SU-DHL-6 (cell line): ENCODE data around the gene CAV1.
A peak's percentile ranks its signal among the peaks of the same experiment; 100 is the strongest.

Experiments used
- H2AFZ ChIP-seq: fragments of 200-600 bp; sonication (generic); 2 replicates; pipeline ENCODE4 v1.6.1; 2014; ENCODE audit warnings: low read depth, mild to moderate bottlenecking, moderate library complexity, mixed read lengths, antibody characterized with exemption, low read length; ENCODE audit not compliant: severe bottlenecking
- H3F3A ChIP-seq: fragments of 200-600 bp; shearing (Covaris generic); 2 replicates; pipeline ENCODE4 v1.6.0; 2016; ENCODE audit warnings: antibody characterized with exemption, mild to moderate bottlenecking; ENCODE audit not compliant: insufficient read depth
- H3K27ac ChIP-seq: fragments of 200-600 bp; sonication (generic); 2 replicates; pipeline ENCODE4 v1.5.1; 2016; ENCODE audit warnings: low read depth, mild to moderate bottlenecking, low read length, moderate library complexity, mixed read lengths
- H3K27me3 ChIP-seq: fragments of 200-600 bp; sonication (generic), shearing (Covaris generic); 2 replicates; pipeline ENCODE4 v1.6.0; 2014; ENCODE audit warnings: mild to moderate bottlenecking, low read length
- H3K36me3 ChIP-seq: fragments of 200-600 bp; sonication (generic); 2 replicates; pipeline ENCODE4 v1.6.1; 2014; ENCODE audit warnings: mild to moderate bottlenecking, low read length, mixed read lengths
- H3K4me2 ChIP-seq: fragments of 300-600, 200-600 bp; shearing (Covaris generic), sonication (generic); 2 replicates; pipeline ENCODE4 v1.6.0; 2014; ENCODE audit warnings: low read length, low read depth, mild to moderate bottlenecking; ENCODE audit not compliant: poor library complexity, severe bottlenecking
- H3K4me3 ChIP-seq: fragments of 200-600 bp; sonication (generic); 2 replicates; pipeline ENCODE4 v1.5.1; 2014; ENCODE audit warnings: antibody characterized with exemption, low read length, mild to moderate bottlenecking, mixed read lengths; ENCODE audit not compliant: insufficient read depth, poor library complexity, severe bottlenecking
- H3K79me2 ChIP-seq: fragments of 200-600 bp; sonication (generic); 2 replicates; pipeline ENCODE4 v1.6.1; 2014; ENCODE audit warnings: mild to moderate bottlenecking, low read length, moderate library complexity; ENCODE audit not compliant: insufficient read depth
- H3K9ac ChIP-seq: fragments of 200-600 bp; sonication (generic); 2 replicates; pipeline ENCODE4 v1.7.0; 2014; ENCODE audit warnings: mild to moderate bottlenecking, low read length
- H3K9me2 ChIP-seq: fragments of 200-600 bp; sonication (generic); replicated peaks from 2 replicates; pipeline ENCODE4 v1.6.1; 2014; ENCODE audit warnings: low read length; ENCODE audit not compliant: insufficient read depth
- H3K9me3 ChIP-seq: fragments of 200-600 bp; sonication (generic); 2 replicates; pipeline ENCODE4 v1.6.1; 2014; ENCODE audit warnings: low read length, mixed read lengths; ENCODE audit not compliant: insufficient read depth
- H4K20me1 ChIP-seq: fragments of 200-600 bp; sonication (generic); 2 replicates; pipeline ENCODE4 v1.6.1; 2014; ENCODE audit warnings: low read depth, mild to moderate bottlenecking, antibody characterized with exemption, low read length, moderate library complexity, mixed read lengths
- EZH2phosphoT487 ChIP-seq: fragments of 200-600 bp; sonication (generic), shearing (Covaris generic); conservative IDR thresholded peaks from 2 replicates; pipeline ENCODE4 v1.6.1; 2018; ENCODE audit warnings: mild to moderate bottlenecking, antibody characterized with exemption, low read length, moderate library complexity, mixed read lengths
- TF ChIP-seq, protein P1 (sequence below): fragments of 200-600 bp; sonication (generic); IDR thresholded peaks from one replicate; pipeline ENCODE4 v1.5.1; 2017; ENCODE audit warnings: antibody characterized with exemption, mild to moderate bottlenecking, low read length, moderate library complexity; ENCODE audit not compliant: insufficient read depth, poor library complexity, severe bottlenecking

CAV1 gene, protein sequence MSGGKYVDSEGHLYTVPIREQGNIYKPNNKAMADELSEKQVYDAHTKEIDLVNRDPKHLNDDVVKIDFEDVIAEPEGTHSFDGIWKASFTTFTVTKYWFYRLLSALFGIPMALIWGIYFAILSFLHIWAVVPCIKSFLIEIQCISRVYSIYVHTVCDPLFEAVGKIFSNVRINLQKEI

DNA sequence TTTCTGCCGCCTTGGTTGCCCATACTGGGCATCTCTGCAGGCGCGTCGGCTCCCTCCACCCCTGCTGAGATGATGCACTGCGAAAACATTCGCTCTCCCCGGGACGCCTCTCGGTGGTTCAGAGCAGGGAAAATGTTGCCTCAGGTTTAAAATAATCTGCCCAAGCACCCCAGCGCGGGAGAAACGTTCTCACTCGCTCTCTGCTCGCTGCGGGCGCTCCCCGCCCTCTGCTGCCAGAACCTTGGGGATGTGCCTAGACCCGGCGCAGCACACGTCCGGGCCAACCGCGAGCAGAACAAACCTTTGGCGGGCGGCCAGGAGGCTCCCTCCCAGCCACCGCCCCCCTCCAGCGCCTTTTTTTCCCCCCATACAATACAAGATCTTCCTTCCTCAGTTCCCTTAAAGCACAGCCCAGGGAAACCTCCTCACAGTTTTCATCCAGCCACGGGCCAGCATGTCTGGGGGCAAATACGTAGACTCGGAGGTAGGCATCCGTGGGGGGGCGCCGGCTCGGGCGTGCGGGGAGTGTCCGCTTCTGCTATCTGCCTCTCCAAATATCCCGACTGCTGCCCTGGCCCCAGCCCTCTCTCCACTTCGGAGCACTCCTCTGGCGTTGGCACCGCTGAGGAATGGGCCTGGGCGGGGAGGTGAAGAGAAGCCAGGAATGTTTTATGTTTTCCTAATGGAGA lies at the start of gene CAV1:
Gene CAV1, plus strand, starts transcription at position 428 of the 689 bp plus-strand sequence. Its CDS starts 27 bp downstream, at position 455.
- peak within 1 kb of the TSS; percentile 62 for H3K4me2 ChIP-seq
- H3K27me3 ChIP-seq = no peaks in the 10 kb centered on the region
- H3K9me2 ChIP-seq = no peaks in the 10 kb centered on the region
- no peaks in the 10 kb centered on the region for H4K20me1 ChIP-seq
- H3K9ac ChIP-seq = peak within 1 kb of the TSS; percentile 25; the same call in 1 of the 2 replicates
- H3F3A ChIP-seq = no peaks in the 10 kb centered on the region
- no peaks in the 10 kb centered on the region for H3K36me3 ChIP-seq
- peak within 1 kb of the TSS; percentile 44 for H3K4me3 ChIP-seq
- TF ChIP-seq, protein P1, sequence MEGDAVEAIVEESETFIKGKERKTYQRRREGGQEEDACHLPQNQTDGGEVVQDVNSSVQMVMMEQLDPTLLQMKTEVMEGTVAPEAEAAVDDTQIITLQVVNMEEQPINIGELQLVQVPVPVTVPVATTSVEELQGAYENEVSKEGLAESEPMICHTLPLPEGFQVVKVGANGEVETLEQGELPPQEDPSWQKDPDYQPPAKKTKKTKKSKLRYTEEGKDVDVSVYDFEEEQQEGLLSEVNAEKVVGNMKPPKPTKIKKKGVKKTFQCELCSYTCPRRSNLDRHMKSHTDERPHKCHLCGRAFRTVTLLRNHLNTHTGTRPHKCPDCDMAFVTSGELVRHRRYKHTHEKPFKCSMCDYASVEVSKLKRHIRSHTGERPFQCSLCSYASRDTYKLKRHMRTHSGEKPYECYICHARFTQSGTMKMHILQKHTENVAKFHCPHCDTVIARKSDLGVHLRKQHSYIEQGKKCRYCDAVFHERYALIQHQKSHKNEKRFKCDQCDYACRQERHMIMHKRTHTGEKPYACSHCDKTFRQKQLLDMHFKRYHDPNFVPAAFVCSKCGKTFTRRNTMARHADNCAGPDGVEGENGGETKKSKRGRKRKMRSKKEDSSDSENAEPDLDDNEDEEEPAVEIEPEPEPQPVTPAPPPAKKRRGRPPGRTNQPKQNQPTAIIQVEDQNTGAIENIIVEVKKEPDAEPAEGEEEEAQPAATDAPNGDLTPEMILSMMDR = no peak
- H3K79me2 ChIP-seq = no peaks in the 10 kb centered on the region
- peak within 1 kb of the TSS; percentile 45 for H2AFZ ChIP-seq
- no peaks in the 10 kb centered on the region for H3K9me3 ChIP-seq
- no peak within 1 kb of the TSS for H3K27ac ChIP-seq

DNA sequence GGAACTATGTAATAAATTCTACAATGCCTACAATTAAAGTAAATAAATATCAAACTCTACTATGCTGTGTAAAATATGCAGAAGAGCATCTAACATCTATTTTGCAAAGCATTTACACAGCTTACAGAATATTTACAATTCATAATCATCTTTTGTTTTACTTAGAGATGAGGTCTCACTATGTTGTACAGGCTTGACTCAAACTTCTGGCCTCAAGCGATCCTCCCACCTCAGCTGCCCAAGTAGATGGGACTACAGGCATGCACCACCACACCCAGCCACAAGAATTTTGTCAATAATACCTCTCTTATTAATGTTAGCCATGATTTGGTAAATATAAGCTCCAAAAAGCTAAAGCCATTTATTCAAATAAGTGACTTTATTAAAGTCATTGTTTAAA lies 47.2 kb upstream of the CAV1 start:
- no peak overlapping the region for H3K4me2 ChIP-seq
- no peaks in the 10 kb centered on the region for H3F3A ChIP-seq
- no peak for TF ChIP-seq EZH2phosphoT487
- TF ChIP-seq, protein P1 = no peak
- no peaks in the 10 kb centered on the region for H4K20me1 ChIP-seq
- H3K9me2 ChIP-seq = no peaks in the 10 kb centered on the region
- no peak overlapping the region for H3K27ac ChIP-seq
- no peak overlapping the region for H3K4me3 ChIP-seq
- no peaks in the 10 kb centered on the region for H3K27me3 ChIP-seq
- no peaks in the 10 kb centered on the region for H3K36me3 ChIP-seq
- H3K9me3 ChIP-seq = no peaks in the 10 kb centered on the region
- no peak overlapping the region for H3K9ac ChIP-seq
- H2AFZ ChIP-seq = no peak overlapping the region
- H3K79me2 ChIP-seq = no peaks in the 10 kb centered on the region

DNA sequence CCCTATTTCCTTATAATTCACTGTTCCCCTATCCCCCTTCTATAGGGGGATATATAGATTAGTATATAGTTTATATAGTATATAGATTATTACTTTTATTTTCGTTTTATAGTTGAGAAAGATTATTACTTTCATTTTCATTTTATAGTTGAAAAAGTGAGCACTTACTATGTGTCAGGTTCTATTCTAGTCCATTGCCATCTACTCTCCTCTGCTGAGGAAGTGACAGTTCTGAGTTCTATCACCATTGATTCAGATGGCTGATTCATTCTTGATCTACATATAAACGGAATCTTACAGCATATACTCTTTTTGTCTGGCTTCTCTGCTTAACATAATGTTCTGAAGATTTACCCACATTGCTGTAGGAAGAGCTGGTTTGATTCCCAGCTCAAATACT lies 46.0 kb upstream of the CAV1 start:
- Histone ChIP-seq H3K27ac (no peak overlapping the region), H3K9me3 (no peaks in the 10 kb centered on the region), H3K79me2 (no peaks in the 10 kb centered on the region), H3K4me3 (no peak overlapping the region), H4K20me1 (no peaks in the 10 kb centered on the region), H3F3A (no peaks in the 10 kb centered on the region), H2AFZ (no peak overlapping the region), H3K36me3 (no peaks in the 10 kb centered on the region), H3K27me3 (no peaks in the 10 kb centered on the region), H3K9me2 (no peaks in the 10 kb centered on the region), H3K9ac (no peak overlapping the region), H3K4me2 (no peak overlapping the region)
- no peak for TF ChIP-seq EZH2phosphoT487
- TF ChIP-seq, protein P1 = no peak
